ENCODE measurements around the gene MORF4L2.

The MORF4L2 gene

GRCh38 chrX:103635436-103635835 lies 51.1 kb downstream of the MORF4L2 start:
- DNase-seq (ENCODE audit: low read depth, low spot score): no peak

- DNase-seq (ENCODE audit: low read depth, low spot score): no peak
Observed at GRCh38 chrX:103631145-103631544, 55.4 kb downstream of the MORF4L2 start.

GRCh38 chrX:103630171-103630511 lies 56.4 kb downstream of the MORF4L2 start:
- no peak for DNase-seq (ENCODE audit: low read depth, low spot score)

GRCh38 chrX:103629318-103630170 lies 57.0 kb downstream of the MORF4L2 start:
- peak; percentile 30 for DNase-seq (ENCODE audit: low read depth, low spot score)

- no peak for DNase-seq (ENCODE audit: low read depth, low spot score)
Observed at GRCh38 chrX:103628386-103629317, 57.8 kb downstream of the MORF4L2 start, which contains the start of gene TCEAL1. TSS of gene TCEAL1 (plus strand) at chrX:103628975. CDS start at chrX:103629917, 942 bp downstream.

- DNase-seq (ENCODE audit: low read depth, low spot score): no peak
Observed at GRCh38 chrX:103626855-103627254, 59.6 kb downstream of the MORF4L2 start.
